RCC 7860 (cell line): Measurements from ENCODE around the gene TMEM259.
A peak's percentile ranks its signal among the peaks of the same experiment; 100 is the strongest.
"Not testable (repeated sequence)": the region's sequence is repeated elsewhere in the genome, so short reads cannot be mapped to it uniquely, and the experiment has no call there.

Experiments used
- DNase-seq: peaks from one replicate; pipeline ENCODE4 v3.0.0-alpha.2; 2015; ENCODE audit warnings: low spot score
- FAIRE-seq: peaks from 2 replicates; lab custom pipeline; 2012; peaks lifted over from hg19 to GRCh38; lab: Jason Lieb, UNC

Gene TMEM259

GRCh38 chr19:1040476-1041271 lies 19.8 kb upstream of the TMEM259 start:
- FAIRE-seq (peak; percentile 66), DNase-seq (peak; percentile 76)

- peak; percentile 98 for DNase-seq
- FAIRE-seq, result peak; percentile 74
Observed at GRCh38 chr19:1039646-1040475, 18.9 kb upstream of the TMEM259 start, which contains the start of gene ABCA7. Gene ABCA7 (plus strand): TSS chr19:1040107. CDS start chr19:1041362, 1,255 bp downstream.

- DNase-seq (no peak), FAIRE-seq (no peak)
Observed at GRCh38 chr19:1038978-1039645, 18.2 kb upstream of the TMEM259 start.

- DNase-seq (no peak), FAIRE-seq (no peak)
Observed at GRCh38 chr19:1037621-1038064, 16.7 kb upstream of the TMEM259 start.

GRCh38 chr19:1035998-1036621 lies 15.2 kb upstream of the TMEM259 start:
- DNase-seq (no peak), FAIRE-seq (no peak)

GRCh38 chr19:1032264-1032867 lies 11.4 kb upstream of the TMEM259 start:
- no peak for DNase-seq
- no peak for FAIRE-seq

- DNase-seq, result peak; percentile 81
- no peak for FAIRE-seq
Observed at GRCh38 chr19:1028062-1028926, 7.4 kb upstream of the TMEM259 start.

- DNase-seq, result no peak
Observed at GRCh38 chr19:1027650-1028061, 6.7 kb upstream of the TMEM259 start.

GRCh38 chr19:1026783-1027649 lies 6.1 kb upstream of the TMEM259 start:
- DNase-seq, result no peak
- no peak for FAIRE-seq

More at GRCh38 chr19:1027650-1028061, 6.7 kb upstream of the TMEM259 start:
- FAIRE-seq, result no peak

- peak; percentile 60 for DNase-seq
- no peak for FAIRE-seq
Observed at GRCh38 chr19:1025960-1026782, 5.2 kb upstream of the TMEM259 start, which contains the start of gene CNN2. Gene CNN2 (plus strand): TSS chr19:1026608. CDS start chr19:1026662, 54 bp downstream.

- not testable (repeated sequence) for FAIRE-seq
Observed at GRCh38 chr19:1025080-1025479, 4.2 kb upstream of the TMEM259 start.

GRCh38 chr19:1023883-1024188 lies 2.9 kb upstream of the TMEM259 start:
- not testable (repeated sequence) for FAIRE-seq

More at GRCh38 chr19:1025080-1025479, 4.2 kb upstream of the TMEM259 start:
- not testable (repeated sequence) for DNase-seq

GRCh38 chr19:1019980-1020867 lies 699 bp downstream of the TMEM259 start:
- DNase-seq (no peak), FAIRE-seq (no peak)

More at GRCh38 chr19:1023883-1024188, 2.9 kb upstream of the TMEM259 start:
- not testable (repeated sequence) for DNase-seq

GRCh38 chr19:1019616-1019961 lies 1.3 kb downstream of the TMEM259 start:
- DNase-seq (no peak), FAIRE-seq (no peak)

GRCh38 chr19:1018932-1019615 lies 1.8 kb downstream of the TMEM259 start:
- DNase-seq, result no peak
- no peak for FAIRE-seq

- no peak for FAIRE-seq
Observed at GRCh38 chr19:1018393-1018792, 2.5 kb downstream of the TMEM259 start.

More at GRCh38 chr19:1018393-1018792, 2.5 kb downstream of the TMEM259 start:
- no peak for DNase-seq
